8988T (cell line): ENCODE measurements around the gene DDX39B.
"Not testable (repeated sequence)": the region's sequence is repeated elsewhere in the genome, so short reads cannot be mapped to it uniquely, and the experiment has no call there.

ENCODE experiments used
- DNase-seq: peaks from one replicate; pipeline ENCODE4 v3.0.0; 2011

The DDX39B gene

GRCh38 chr6:31525932-31526591, 15.7 kb downstream of the DDX39B start:
- DNase-seq: no peak

GRCh38 chr6:31525553-31525931, 16.3 kb downstream of the DDX39B start:
- no peak for DNase-seq

- DNase-seq: no peak
These were observed 20.0 kb downstream of the DDX39B start for GRCh38 chr6:31521835-31522234.

GRCh38 chr6:31513456-31514165, 28.2 kb downstream of the DDX39B start:
- DNase-seq: no peak

GRCh38 chr6:31510007-31510406, 31.8 kb downstream of the DDX39B start:
- DNase-seq: no peak

GRCh38 chr6:31509036-31509435, 32.8 kb downstream of the DDX39B start:
- DNase-seq: not testable (repeated sequence)

- DNase-seq: no peak
These were observed 39.2 kb downstream of the DDX39B start for GRCh38 chr6:31502586-31502985.

GRCh38 chr6:31499648-31500047, 42.2 kb downstream of the DDX39B start:
- DNase-seq: not testable (repeated sequence)

GRCh38 chr6:31498748-31499147, 43.1 kb downstream of the DDX39B start:
- DNase-seq: peak; percentile 35

- DNase-seq: peak; percentile 72
These were observed 44.0 kb downstream of the DDX39B start, which contains the start of gene MICB for GRCh38 chr6:31497531-31498476. MICB (plus strand) TSS chr6:31498145; CDS start chr6:31498194, 49 bp downstream.

- not testable (repeated sequence) for DNase-seq
These were observed 45.0 kb downstream of the DDX39B start for GRCh38 chr6:31496826-31497225.

- DNase-seq: no peak
These were observed 46.2 kb downstream of the DDX39B start for GRCh38 chr6:31495580-31495979.

GRCh38 chr6:31493875-31494694, 47.7 kb downstream of the DDX39B start:
- DNase-seq: peak; percentile 69

- not testable (repeated sequence) for DNase-seq
These were observed 48.3 kb downstream of the DDX39B start for GRCh38 chr6:31493550-31493874.

GRCh38 chr6:31490115-31490873, 51.5 kb downstream of the DDX39B start:
- DNase-seq: no peak

- DNase-seq: no peak
These were observed 52.7 kb downstream of the DDX39B start for GRCh38 chr6:31489086-31489485.

GRCh38 chr6:31487674-31488073, 54.1 kb downstream of the DDX39B start:
- not testable (repeated sequence) for DNase-seq

GRCh38 chr6:31486065-31486837, 55.6 kb downstream of the DDX39B start:
- not testable (repeated sequence) for DNase-seq

GRCh38 chr6:31485055-31485454, 56.7 kb downstream of the DDX39B start:
- DNase-seq: no peak

- no peak for DNase-seq
These were observed 58.4 kb downstream of the DDX39B start for GRCh38 chr6:31483392-31483791.

- DNase-seq: no peak
These were observed 61.2 kb downstream of the DDX39B start for GRCh38 chr6:31480574-31480973.
